Measurements from ENCODE around the gene CD151.

Gene CD151

GRCh38 chr11:816433-816779 lies 16.3 kb upstream of the CD151 start:
- H3K4me3 ChIP-seq (replicated peaks; ENCODE audit: low read depth, low read length), result no peak overlapping the region
- TF ChIP-seq CTCF (IDR thresholded peaks at IDR 0.05; ENCODE audit: low read depth, low read length, missing control alignments), result no peak
- no peak for DNase-seq (ENCODE audit: extremely low read depth, low read depth)

- peak within 1 kb of the TSS; percentile 60 for H3K4me3 ChIP-seq (replicated peaks; ENCODE audit: low read depth, low read length)
- no peak for TF ChIP-seq CTCF (IDR thresholded peaks at IDR 0.05; ENCODE audit: low read depth, low read length, missing control alignments)
- DNase-seq (ENCODE audit: extremely low read depth, low read depth), result no peak
Measured at GRCh38 chr11:818396-819128, 14.2 kb upstream of the CD151 start, which contains the start of gene PNPLA2. Gene PNPLA2, plus strand, starts transcription at chr11:818914. Its CDS starts 805 bp downstream, at chr11:819719.

- no peak for DNase-seq (ENCODE audit: extremely low read depth, low read depth)
- H3K4me3 ChIP-seq (replicated peaks; ENCODE audit: low read depth, low read length), result peak overlapping the region; percentile 60
Measured at GRCh38 chr11:819129-819931, 13.4 kb upstream of the CD151 start.

GRCh38 chr11:819943-820649 lies 12.7 kb upstream of the CD151 start:
- DNase-seq (ENCODE audit: extremely low read depth, low read depth), result no peak
- TF ChIP-seq CTCF (IDR thresholded peaks at IDR 0.05; ENCODE audit: low read depth, low read length, missing control alignments), result no peak

More at GRCh38 chr11:819129-819931, 13.4 kb upstream of the CD151 start:
- TF ChIP-seq CTCF (IDR thresholded peaks at IDR 0.05; ENCODE audit: low read depth, low read length, missing control alignments), result no peak

GRCh38 chr11:820655-821511 lies 11.9 kb upstream of the CD151 start:
- DNase-seq (ENCODE audit: extremely low read depth, low read depth), result no peak

More at GRCh38 chr11:819943-820649, 12.7 kb upstream of the CD151 start:
- H3K4me3 ChIP-seq (replicated peaks; ENCODE audit: low read depth, low read length), result peak overlapping the region; percentile 60

More at GRCh38 chr11:820655-821511, 11.9 kb upstream of the CD151 start:
- no peak for TF ChIP-seq CTCF (IDR thresholded peaks at IDR 0.05; ENCODE audit: low read depth, low read length, missing control alignments)
- H3K4me3 ChIP-seq (replicated peaks; ENCODE audit: low read depth, low read length), result peak overlapping the region; percentile 60
